ENCODE data around the gene BBX. TPM values are rescaled to one million over a fixed set of nuclear protein-coding genes. Genes with fewer than 3 reads are reported as not detected.

BBX gene
- total and polyA plus RNA-seq, 2 of the 13 experiments (the other 11 are each of a cell fraction or from before 2014, with no cell fraction given) = 13.7 to 23.2 TPM

- intact Hi-C loops (cut with micrococcal nuclease; ENCODE audit: unreplicated experiment) = no loop called here
- H3K4me2 ChIP-seq (ENCODE audit: low read depth, low read length) = no peak overlapping the region
- CTCF ChIA-PET (ENCODE audit: low intra/inter-chr PET ratio, low total read pairs) = no interaction called here
Measured at GRCh38 chr3:107557743-107558142, 35.0 kb downstream of the BBX start.

More at GRCh38 chr3:107557743-107558142, 35.0 kb downstream of the BBX start:
- DNase-seq (ENCODE audit: low spot score) = no peak
- no TSS peak for BruUV-seq (replicated peaks)
- 73% methylated on average over 2 of the region's 2 CpGs for WGBS (ENCODE audit: low lambda C conversion rate)
- ATAC-seq = no peak
- H3K4me3 ChIP-seq (replicated peaks in 1 of 3; ENCODE audit: insufficient read depth in 1 of 3, low read depth in 2 of 3, low read length in 3 of 3) = no peak overlapping the region
- POLR2A ChIA-PET = no interaction called here
- TF ChIP-seq SIN3B (IDR thresholded peaks at IDR 0.05; ENCODE audit: low read length) (no peak), ZNF605 (CRISPR knock-in tag; IDR thresholded peaks at IDR 0.05) (no peak), BRD4 (CRISPR knock-in tag; IDR thresholded peaks at IDR 0.05) (no peak), SP2 (CRISPR knock-in tag; IDR thresholded peaks at IDR 0.05) (no peak), NFRKB (IDR thresholded peaks at IDR 0.05) (no peak), ZNF276 (CRISPR knock-in tag; IDR thresholded peaks at IDR 0.05; ENCODE audit: low read depth) (no peak), ZBTB26 (CRISPR knock-in tag; IDR thresholded peaks at IDR 0.05; ENCODE audit: borderline replicate concordance) (no peak), FOXA3 (CRISPR knock-in tag; IDR thresholded peaks at IDR 0.05) (no peak)
- TF ChIP-seq, protein P1, sequence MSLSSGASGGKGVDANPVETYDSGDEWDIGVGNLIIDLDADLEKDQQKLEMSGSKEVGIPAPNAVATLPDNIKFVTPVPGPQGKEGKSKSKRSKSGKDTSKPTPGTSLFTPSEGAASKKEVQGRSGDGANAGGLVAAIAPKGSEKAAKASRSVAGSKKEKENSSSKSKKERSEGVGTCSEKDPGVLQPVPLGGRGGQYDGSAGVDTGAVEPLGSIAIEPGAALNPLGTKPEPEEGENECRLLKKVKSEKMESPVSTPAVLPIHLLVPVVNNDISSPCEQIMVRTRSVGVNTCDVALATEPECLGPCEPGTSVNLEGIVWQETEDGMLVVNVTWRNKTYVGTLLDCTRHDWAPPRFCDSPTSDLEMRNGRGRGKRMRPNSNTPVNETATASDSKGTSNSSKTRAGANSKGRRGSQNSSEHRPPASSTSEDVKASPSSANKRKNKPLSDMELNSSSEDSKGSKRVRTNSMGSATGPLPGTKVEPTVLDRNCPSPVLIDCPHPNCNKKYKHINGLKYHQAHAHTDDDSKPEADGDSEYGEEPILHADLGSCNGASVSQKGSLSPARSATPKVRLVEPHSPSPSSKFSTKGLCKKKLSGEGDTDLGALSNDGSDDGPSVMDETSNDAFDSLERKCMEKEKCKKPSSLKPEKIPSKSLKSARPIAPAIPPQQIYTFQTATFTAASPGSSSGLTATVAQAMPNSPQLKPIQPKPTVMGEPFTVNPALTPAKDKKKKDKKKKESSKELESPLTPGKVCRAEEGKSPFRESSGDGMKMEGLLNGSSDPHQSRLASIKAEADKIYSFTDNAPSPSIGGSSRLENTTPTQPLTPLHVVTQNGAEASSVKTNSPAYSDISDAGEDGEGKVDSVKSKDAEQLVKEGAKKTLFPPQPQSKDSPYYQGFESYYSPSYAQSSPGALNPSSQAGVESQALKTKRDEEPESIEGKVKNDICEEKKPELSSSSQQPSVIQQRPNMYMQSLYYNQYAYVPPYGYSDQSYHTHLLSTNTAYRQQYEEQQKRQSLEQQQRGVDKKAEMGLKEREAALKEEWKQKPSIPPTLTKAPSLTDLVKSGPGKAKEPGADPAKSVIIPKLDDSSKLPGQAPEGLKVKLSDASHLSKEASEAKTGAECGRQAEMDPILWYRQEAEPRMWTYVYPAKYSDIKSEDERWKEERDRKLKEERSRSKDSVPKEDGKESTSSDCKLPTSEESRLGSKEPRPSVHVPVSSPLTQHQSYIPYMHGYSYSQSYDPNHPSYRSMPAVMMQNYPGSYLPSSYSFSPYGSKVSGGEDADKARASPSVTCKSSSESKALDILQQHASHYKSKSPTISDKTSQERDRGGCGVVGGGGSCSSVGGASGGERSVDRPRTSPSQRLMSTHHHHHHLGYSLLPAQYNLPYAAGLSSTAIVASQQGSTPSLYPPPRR (CRISPR knock-in tag; IDR thresholded peaks at IDR 0.05; ENCODE audit: borderline replicate concordance) = no peak
- TF ChIP-seq, protein P2, sequence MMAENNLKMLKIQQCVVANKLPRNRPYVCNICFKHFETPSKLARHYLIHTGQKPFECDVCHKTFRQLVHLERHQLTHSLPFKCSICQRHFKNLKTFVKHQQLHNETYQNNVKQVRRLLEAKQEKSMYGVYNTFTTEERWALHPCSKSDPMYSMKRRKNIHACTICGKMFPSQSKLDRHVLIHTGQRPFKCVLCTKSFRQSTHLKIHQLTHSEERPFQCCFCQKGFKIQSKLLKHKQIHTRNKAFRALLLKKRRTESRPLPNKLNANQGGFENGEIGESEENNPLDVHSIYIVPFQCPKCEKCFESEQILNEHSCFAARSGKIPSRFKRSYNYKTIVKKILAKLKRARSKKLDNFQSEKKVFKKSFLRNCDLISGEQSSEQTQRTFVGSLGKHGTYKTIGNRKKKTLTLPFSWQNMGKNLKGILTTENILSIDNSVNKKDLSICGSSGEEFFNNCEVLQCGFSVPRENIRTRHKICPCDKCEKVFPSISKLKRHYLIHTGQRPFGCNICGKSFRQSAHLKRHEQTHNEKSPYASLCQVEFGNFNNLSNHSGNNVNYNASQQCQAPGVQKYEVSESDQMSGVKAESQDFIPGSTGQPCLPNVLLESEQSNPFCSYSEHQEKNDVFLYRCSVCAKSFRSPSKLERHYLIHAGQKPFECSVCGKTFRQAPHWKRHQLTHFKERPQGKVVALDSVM (CRISPR knock-in tag; IDR thresholded peaks at IDR 0.05) = no peak
- TF ChIP-seq, protein P3, sequence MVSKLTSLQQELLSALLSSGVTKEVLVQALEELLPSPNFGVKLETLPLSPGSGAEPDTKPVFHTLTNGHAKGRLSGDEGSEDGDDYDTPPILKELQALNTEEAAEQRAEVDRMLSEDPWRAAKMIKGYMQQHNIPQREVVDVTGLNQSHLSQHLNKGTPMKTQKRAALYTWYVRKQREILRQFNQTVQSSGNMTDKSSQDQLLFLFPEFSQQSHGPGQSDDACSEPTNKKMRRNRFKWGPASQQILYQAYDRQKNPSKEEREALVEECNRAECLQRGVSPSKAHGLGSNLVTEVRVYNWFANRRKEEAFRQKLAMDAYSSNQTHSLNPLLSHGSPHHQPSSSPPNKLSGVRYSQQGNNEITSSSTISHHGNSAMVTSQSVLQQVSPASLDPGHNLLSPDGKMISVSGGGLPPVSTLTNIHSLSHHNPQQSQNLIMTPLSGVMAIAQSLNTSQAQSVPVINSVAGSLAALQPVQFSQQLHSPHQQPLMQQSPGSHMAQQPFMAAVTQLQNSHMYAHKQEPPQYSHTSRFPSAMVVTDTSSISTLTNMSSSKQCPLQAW (CRISPR knock-in tag; IDR thresholded peaks at IDR 0.05) = no peak
- TF ChIP-seq, protein P4, sequence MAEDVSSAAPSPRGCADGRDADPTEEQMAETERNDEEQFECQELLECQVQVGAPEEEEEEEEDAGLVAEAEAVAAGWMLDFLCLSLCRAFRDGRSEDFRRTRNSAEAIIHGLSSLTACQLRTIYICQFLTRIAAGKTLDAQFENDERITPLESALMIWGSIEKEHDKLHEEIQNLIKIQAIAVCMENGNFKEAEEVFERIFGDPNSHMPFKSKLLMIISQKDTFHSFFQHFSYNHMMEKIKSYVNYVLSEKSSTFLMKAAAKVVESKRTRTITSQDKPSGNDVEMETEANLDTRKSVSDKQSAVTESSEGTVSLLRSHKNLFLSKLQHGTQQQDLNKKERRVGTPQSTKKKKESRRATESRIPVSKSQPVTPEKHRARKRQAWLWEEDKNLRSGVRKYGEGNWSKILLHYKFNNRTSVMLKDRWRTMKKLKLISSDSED (CRISPR knock-in tag; IDR thresholded peaks at IDR 0.05) = no peak
- peaks cover 3% of the 10 kb centered on the region for H3K79me2 ChIP-seq (ENCODE audit: insufficient read depth, low read length)
- no peaks in the 10 kb centered on the region; the same call in 1 of the 2 replicates for H4K20me1 ChIP-seq (ENCODE audit: insufficient read depth, low read length)
- no peaks in the 10 kb centered on the region for H3K36me3 ChIP-seq (replicated peaks in 1 of 2; ENCODE audit: control insufficient read depth in 1 of 2, insufficient read depth in 2 of 2, low read length in 2 of 2)
- FAIRE-seq = no peak
- in situ Hi-C loops (cut with HindIII; ENCODE audit: extremely low pct_ligation_motif_present, low pct_unique_long_range_greater_than_20kb) = no loop called here
- no peaks in the 10 kb centered on the region for H3K9me3 ChIP-seq (ENCODE audit: low read length)
- H3K4me1 ChIP-seq (ENCODE audit: insufficient read depth, low read length) = no peaks in the 10 kb centered on the region
- H3K27me3 ChIP-seq (ENCODE audit: control insufficient read depth in 1 of 2, insufficient read depth in 2 of 2, low read length in 2 of 2) = no peaks in the 10 kb centered on the region
- no peak overlapping the region for H3K27ac ChIP-seq (ENCODE audit: extremely low read length, insufficient read depth, low read length)
- no peak overlapping the region for H3K9ac ChIP-seq (ENCODE audit: insufficient read depth, low read depth, low read length)
- no peak overlapping the region for H2AFZ ChIP-seq (ENCODE audit: low read length)
